NOMO-1 (cell line): ENCODE data around the gene RBM20.

Experiments
- DNase-seq, 2 experiments: peaks; one replicate each; lab custom pipeline; 2025; ENCODE audit not compliant: unreplicated experiment in 2 of 2; lab: John Stamatoyannopoulos, UW

RBM20 gene

DNA sequence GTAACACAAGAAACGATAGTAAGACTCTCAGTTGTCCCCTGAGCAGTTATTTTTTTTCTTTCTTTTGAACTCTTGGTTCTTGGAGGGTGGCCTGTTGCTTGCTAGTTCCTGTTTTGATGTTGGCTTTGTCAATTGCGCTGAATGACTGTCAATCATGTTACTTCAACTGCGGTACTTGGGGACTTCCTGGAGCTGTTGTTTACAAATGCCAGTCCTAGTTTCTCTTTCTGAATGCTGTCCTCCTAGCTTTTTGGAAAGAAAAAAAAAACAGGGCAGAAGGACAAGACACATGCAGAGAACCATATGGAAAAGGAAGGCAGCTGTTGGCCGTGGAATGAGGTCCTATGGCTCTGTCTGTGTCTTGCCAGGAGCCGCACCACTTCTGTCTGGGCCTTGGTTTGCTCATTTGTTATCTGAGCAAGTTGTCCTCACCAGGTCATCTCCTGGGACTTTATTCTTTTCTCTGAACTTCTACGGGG lies 220.6 kb downstream of the RBM20 start:
- DNase-seq = peak; percentile 76 to 85

DNA sequence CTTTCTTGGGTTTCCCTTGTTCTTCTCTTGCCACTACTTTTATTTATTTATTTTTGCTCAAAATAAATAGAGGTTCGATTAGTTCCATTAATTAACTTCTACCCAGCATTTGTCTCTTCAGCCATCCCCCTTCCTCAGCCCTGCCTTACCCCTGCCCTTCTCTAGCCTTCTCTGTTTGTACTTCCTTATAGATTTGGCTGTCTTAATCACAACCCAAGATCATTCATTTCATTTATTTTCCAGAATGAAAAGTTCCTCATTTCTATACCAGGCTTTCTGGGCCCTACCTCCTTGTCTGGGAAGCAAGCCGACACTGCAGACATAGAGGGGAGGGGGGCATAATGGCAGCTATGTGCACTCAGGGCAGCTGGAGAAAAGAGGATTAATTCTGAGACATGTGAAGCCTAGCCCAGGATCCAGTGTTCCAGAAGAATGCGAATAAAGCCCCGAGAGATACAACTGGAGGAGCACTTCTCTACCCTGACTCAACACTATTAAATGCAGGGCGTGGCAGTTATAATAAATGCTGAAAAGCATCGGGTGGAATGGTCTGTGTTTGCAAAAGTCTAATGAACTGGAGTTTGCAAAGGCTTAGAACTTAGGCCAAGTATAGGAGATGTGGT lies 221.2 kb downstream of the RBM20 start:
- DNase-seq = peak in 1 of 2 experiments; percentile 67

DNA sequence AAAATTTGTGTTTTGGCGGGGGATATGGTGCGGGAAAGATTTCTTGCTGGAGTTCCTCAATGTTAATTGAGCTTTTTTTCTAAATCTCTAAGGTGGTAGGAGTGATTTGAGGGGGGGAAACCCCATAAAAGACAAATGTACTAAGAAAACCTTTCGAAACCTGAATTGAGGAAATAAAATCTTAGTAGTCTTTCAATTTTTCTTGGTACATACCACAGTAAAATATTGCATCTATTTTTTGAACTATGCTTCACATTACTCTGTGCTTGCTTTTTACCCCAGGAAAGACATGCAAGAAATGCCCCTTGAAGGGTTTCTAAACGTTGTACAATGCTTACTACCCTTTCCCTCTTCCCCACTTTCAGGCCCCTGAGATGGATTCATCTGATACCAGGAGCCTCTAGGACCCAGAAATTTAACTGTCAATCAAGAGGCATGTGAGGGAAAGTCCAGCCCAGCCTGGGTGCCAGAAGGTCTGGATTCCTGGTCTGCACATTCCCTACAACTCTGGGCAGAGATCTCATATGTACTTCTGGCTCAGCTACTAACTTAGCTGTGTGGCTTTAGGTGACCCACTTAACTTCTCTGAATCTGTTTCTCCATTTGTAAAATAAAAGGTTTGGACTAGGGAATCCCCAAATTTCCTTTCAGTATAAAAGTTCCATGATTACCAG lies 221.8 kb downstream of the RBM20 start:
- peak in 1 of 2 experiments; percentile 67 for DNase-seq

DNA sequence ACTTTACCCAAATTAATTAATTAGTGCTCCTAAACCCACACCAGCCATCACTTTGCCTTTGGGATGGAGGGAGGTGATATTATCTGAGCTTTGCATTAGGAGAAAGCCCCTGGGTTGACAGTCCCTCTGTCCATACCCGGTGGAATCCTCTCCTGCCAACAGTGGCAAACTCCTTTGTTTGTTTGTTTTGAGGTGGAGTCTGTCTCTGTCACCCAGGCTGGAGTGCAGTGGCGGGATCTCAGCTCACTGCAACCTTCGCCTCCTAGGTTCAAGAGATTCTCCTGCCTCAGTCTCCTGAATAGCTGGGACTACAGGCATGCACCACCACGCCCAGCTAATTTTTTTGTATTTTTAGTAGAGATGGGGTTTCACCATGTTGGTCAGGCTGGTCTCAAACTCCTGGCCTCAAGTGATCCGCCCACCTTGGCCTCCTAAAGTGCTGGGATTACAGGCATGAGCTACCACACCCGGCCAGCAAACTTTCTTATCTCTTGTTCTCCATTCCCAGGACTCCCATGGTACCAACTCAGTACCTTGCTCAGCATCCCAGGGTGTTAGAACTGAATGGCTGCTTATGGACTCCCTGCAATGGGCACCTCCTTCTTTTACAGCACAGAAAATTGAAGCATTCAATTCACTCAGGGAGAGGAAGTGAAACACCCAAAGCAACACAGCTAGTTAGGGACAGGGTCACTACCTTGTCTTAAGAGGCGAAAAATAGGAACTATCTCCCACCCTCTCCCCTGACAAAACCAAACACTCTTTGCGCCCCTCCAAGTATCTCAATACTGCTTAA lies 223.1 kb downstream of the RBM20 start:
- DNase-seq = peak; percentile 67 to 94

DNA sequence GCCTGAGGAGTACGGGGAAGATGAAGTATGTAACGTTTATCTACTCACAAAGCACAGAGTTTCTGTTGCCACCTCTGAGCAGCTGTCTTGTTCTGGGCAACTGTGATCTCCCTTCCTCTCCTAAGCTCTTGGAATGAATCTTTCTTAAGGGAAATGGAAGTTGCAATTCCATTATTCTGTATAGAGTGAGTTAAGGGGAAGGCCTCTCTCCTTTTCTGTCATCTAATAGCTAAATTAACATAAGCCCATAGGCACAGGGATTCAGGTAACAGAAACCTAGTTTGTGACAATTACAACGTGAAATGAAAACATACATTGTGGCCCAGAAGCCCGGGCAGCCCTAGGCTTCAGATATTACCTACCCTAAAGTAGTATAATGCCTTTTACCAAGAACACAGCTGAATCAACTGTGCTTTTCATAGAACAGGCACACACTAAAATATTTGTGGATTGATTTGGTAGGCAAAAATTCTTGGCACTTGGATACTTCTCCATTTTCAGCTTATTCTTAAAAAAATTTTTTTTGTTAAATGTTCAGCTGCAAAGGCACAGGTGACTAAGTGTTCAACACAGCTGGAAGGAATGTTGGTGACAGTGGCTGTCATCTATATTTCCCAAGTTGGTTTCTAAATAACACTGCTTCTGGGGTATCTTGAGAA lies 223.8 kb downstream of the RBM20 start:
- DNase-seq = no peak

DNA sequence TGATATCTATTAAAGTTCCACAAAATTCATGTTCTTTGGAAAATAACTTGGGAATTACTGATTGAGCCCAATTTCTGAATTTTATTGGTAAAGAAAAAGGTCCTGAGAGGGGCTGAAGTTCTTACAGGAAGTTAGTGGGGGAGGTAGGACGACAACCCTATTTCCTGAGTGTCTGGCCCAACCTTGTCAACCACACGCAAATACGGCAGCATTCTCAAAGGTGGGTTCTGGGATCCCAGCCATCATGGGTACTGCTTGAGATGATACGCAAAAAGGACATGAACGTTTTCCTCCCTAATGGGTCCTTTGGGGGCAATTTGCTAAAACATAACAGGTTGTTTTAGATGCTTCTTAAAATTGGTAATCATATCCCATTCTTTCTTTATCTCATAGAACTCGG lies 224.8 kb downstream of the RBM20 start:
- no peak for DNase-seq

DNA sequence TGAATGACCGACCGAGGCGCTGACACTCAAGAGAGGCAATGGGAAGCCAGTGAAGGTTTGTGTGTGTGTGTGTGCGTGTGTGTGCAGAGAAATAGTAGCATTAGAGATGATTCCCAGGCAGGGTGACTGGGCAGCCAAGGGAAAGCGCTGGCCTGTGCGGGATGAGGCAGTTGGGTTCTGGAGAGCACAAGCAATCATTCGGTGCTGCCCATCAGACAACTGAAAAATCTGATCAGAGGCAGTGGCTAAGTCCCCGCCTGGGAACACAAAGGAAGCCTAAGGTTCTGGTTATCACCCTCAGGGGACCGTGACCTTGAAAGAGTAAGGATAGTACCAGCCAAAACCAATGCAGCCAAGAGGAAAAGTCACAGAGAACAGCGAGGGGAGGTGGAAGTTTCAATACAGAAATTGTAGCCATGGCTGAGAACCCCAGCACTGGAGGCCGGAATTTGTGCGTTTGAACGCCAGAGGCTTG lies 226.7 kb downstream of the RBM20 start:
- DNase-seq = no peak

DNA sequence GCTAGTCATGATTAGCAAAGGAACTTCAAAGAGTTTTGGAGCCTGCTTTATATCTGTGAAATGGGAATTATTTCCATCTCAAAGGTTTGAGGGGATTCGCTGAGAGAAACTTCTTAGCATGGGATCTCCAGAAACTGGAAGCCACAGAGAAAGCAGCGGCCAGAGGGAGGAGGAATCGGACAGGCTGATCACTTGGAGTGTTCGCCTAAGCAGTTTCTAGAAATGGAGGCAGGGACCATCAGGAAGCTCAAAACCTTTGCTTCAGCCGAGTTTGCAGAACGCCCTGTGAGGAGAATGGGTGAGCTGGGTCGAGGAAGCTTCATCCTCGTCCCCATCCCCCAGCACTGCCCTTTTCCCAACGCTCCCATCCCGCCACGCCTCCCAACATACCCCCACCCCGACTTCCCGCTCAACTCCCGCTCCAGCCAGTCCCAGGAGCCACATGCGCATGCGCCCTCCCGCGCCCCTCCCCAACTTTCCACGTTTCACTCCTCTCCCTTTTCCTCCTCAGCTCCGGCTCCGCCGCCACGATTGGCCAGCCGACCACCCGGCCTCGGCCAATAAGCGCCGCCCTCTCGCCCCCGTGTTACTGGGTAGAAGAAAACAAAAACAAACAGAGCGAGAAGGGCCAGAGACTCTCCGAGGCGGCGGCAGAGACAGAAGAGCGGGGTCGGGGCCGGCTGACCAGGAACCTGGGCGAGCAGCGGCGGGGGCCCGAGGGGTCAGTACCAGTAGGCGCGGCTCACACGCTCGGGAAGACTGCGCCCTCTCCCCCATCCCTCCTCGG lies 227.4 kb downstream of the RBM20 start, which contains the start of gene PDCD4:
Gene PDCD4, plus strand, starts transcription at position 631 of the 787 bp plus-strand sequence. CDS start 4,100 bp downstream, outside the sequence.
- peak; percentile 93 to 94 for DNase-seq

DNA sequence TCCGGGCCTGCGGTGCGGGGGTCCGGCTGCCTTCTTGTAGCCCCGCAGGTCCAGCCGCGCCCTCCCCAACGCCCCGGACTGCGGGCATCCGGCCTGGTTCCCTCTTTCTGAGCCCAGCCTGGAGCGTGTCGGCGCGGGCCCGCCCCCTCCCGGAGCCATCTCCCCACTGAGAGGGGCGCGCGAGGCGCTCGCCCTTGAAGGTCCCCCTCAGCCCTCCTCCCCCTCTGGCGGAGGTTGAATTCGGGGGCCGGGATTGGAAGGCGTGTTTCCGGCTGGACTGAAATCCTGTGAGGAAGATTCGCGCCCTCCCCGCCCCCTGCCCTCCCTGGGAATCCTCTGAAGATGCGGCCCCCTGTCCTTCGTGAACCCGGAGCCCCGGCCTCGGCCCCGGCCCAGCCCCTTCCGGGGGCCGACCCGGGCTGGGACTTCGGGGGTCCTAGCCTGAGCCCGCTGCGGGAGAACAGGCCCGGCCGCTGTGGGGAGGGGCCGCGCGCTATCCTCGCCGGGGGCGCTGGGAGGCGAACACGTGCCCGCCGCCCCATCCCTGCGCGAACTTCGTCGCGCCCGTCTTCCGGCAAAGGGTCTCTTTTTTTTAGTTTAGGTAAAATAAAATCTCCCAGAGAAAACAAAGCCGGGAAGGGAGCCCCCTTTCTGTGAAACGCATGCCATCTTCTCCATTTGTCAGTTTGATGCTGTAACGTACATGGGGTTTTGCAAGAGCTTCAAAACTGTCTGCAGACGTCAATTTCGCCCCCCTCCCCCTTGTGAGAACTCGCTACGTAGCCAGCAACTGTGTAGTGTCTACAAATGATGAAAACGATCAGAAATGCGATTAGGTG lies 228.2 kb downstream of the RBM20 start:
- DNase-seq = peak; percentile 88 to 90

DNA sequence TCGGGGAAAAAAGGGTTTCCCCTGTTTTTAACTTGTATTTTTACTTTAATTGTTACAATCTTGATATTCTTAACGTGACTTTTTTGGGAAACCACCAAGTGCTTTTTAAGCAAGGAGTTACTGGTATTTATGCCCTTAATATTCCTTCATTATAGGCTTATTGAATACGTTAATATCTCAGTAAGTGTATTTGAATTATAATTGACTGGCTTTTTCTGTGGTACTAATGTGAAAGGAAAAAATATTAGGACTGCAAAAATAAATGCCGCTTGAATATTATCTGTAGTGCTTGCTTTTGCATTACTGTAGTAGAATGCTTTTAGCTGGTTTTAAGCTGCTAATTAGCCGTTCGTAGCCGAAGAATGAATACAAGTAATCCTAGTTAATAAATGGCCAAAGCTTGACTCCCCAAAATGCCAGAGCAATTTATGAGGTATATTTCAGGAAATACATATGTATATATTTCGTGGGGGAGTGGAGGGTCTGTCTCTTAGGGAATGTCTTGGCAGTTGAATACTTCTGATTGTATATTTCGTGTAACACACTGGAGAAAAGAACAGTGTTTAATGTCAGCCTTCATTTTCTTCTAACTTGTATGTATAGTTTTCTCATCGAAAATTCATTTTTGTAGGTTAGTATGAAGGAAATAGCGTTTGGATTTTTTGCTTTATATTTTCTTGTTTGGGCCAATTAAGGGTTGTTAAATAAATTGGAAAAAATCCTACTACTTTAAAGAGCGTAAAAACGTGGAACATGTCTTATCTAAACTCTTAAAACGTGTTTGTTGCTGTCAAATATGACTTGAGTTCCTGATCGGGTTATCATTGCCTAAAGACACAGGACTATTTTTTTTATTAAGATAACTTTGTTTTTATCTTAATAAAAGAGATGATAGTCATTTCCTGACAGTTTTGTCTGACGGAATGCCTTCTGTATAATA lies 229.1 kb downstream of the RBM20 start:
- DNase-seq = peak in 1 of 2 experiments; percentile 51

DNA sequence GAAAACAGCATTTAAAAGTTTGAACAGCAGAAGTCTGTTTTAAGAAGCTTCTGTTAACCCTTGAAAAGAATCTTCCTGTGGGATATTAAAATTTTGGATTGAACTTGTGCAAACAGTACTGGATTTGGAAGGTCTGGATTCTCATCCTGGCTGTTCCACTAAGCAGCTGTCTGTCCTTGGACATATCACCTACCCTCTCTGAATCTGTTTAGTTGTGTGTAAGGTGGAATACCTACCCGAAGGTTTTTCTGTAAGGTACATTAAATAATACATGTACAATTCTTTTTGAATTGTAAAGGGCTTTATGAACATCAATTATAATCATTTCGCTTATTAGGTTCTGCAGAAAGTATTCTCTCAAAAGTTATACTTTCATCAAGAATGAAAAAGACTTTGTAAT lies 229.8 kb downstream of the RBM20 start:
- no peak for DNase-seq

DNA sequence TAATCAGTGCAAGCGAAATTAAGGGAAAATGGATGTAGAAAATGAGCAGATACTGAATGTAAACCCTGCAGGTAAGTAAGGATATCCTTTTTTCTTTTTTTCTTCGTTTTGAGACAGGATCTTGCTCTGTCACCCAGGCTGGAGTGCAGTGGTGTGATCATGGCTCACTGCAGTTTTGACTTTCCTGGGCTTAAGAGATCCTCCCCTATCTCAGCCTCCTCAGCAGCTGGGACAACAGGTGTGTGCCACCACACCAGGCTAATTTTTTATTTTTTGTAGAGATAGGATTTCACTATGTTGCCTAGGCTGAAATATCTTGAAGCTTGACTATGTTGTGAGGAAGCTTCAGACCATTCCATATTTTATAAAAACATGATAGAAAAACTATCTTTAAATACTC lies 231.9 kb downstream of the RBM20 start:
- no peak for DNase-seq

DNA sequence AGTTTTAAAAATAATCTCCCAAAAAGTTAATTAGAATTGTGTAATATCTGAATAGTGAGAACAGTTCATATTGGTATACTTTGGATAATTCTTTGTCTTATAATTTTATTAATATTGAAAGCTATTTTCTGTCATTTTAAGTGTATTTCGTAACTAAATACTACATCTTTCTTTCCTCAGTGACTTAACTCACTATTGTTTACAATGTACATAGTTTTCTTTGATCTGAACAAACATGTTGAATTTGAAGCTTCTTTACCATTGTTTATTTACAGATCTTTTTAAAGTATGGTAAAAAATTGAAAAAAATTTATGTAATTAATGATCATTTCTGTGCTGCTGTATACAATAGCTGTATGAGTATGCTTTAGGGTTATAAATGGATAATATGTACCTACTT lies 232.7 kb downstream of the RBM20 start:
- DNase-seq = no peak

DNA sequence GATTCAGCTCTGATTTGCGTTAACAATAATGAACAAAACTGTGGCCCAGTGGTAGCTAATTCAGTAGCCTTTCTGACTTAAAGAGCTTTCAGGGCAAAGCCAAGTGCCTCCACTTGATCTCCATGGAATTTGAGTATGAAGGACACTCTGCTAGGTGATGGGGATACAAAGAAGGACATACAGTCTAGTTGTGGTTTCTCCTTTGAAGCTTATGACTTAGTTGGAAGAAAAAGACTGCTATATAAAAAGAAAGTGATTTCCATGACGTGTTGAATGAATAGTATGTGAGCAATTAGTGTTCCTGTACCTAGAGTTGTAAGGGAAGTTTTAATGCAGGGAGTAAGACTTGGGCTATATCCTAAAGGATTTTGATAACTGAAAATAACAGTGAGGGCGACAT lies 235.9 kb downstream of the RBM20 start:
- DNase-seq = no peak

DNA sequence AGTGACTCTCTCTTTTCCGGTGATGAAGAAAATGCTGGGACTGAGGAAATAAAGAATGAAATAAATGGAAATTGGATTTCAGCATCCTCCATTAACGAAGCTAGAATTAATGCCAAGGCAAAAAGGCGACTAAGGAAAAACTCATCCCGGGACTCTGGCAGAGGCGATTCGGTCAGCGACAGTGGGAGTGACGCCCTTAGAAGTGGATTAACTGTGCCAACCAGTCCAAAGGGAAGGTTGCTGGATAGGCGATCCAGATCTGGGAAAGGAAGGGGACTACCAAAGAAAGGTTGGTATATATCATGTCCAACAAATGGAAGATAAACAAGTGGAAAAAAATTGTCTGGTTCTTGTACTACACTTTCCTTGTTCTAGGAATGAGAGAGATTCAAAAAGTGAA lies 237.1 kb downstream of the RBM20 start:
- no peak for DNase-seq

DNA sequence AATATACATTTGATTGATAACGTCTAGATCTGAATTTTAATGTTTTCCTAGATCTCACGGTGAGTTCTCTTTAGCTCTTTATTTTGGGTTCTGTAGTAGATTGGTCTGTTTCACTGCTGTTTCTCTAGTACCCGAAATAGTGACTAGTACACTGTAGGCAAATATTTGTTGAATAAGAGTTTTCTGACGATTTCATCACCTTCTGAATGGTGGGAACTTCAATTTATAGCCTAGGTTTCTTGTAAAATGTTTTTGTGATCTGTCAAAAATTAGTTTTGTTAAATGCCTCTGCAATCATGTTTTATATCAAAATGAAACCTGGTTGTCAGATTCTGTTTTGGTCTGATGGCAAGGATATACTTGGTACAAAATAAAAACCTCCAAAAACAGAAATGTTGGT lies 237.8 kb downstream of the RBM20 start:
- DNase-seq = no peak

DNA sequence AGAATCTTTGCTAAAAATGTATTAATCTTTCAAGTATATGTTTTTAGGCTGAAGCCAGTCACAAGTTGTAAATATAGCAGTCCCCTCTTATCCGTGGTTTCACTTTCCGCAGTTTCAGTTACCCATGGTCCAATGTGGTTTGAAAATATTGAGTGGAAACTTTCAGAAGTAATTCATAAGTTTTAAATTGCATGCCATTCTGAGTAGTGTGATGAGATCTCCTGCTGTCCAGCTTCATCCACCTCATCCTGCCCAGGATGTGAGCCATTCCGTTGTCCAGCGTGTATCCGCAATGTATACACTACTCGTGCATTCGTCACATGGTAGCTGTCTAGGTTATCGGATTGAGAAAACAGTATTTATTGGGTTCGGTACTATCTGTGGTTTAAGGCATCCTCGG lies 239.8 kb downstream of the RBM20 start:
- DNase-seq = no peak
